Activated CD4-positive, alpha-beta T cell treated with anti-CD3 and anti-CD28 coated beads, Interleukin-10, Interleukin-2, amounts not matched to agents 100 ng/mL and 50 ng/mL, durations not matched to agents 16 hours and 8 hours (primary cell): ENCODE measurements around the gene RFX3.

ENCODE experiments used
- DNase-seq: peaks from one replicate; pipeline ENCODE4 v3.0.0-alpha.2; 2020

RFX3 gene

GRCh38 chr9:3262826-3263529 is 262.8 kb downstream of the RFX3 start:
- DNase-seq, result no peak

- DNase-seq, result peak; percentile 14
Observed at GRCh38 chr9:3261484-3261883, 264.3 kb downstream of the RFX3 start.

- DNase-seq, result no peak
Observed at GRCh38 chr9:3256571-3257330, 269.1 kb downstream of the RFX3 start.

- DNase-seq, result no peak
Observed at GRCh38 chr9:3251309-3251708, 274.5 kb downstream of the RFX3 start.

GRCh38 chr9:3250741-3251140 is 275.1 kb downstream of the RFX3 start:
- no peak for DNase-seq

GRCh38 chr9:3247211-3247610 is 278.6 kb downstream of the RFX3 start:
- no peak for DNase-seq

GRCh38 chr9:3246241-3246640 is 279.6 kb downstream of the RFX3 start:
- no peak for DNase-seq

GRCh38 chr9:3244963-3245653 is 280.7 kb downstream of the RFX3 start:
- peak; percentile 21 for DNase-seq

- no peak for DNase-seq
Observed at GRCh38 chr9:3243683-3244082, 282.1 kb downstream of the RFX3 start.

- no peak for DNase-seq
Observed at GRCh38 chr9:3241290-3241689, 284.5 kb downstream of the RFX3 start.

- peak; percentile 75 for DNase-seq
Observed at GRCh38 chr9:3240656-3241268, 285.0 kb downstream of the RFX3 start.

- DNase-seq, result no peak
Observed at GRCh38 chr9:3239240-3239639, 286.6 kb downstream of the RFX3 start.

- DNase-seq, result no peak
Observed at GRCh38 chr9:3238236-3238635, 287.6 kb downstream of the RFX3 start.

- no peak for DNase-seq
Observed at GRCh38 chr9:3237121-3237520, 288.7 kb downstream of the RFX3 start.

- no peak for DNase-seq
Observed at GRCh38 chr9:3235497-3235896, 290.3 kb downstream of the RFX3 start.

GRCh38 chr9:3224931-3225330 is 300.9 kb downstream of the RFX3 start:
- no peak for DNase-seq

- DNase-seq, result no peak
Observed at GRCh38 chr9:3215658-3216057, 310.1 kb downstream of the RFX3 start.

- no peak for DNase-seq
Observed at GRCh38 chr9:3214741-3215140, 311.1 kb downstream of the RFX3 start.

- no peak for DNase-seq
Observed at GRCh38 chr9:3205421-3206095, 320.2 kb downstream of the RFX3 start.

- DNase-seq, result no peak
Observed at GRCh38 chr9:3200331-3200774, 325.4 kb downstream of the RFX3 start.

GRCh38 chr9:3193791-3194190 is 332.0 kb downstream of the RFX3 start:
- DNase-seq, result no peak

- DNase-seq, result no peak
Observed at GRCh38 chr9:3191715-3192114, 334.1 kb downstream of the RFX3 start.
